Tibial nerve (tissue), 4 donors: Measurements from ENCODE around the gene PKLR.

Source experiments
- CTCF ChIP-seq, 5 experiments: fragments of 200-600 bp in 3 of 5; fragments of 450-650 bp in 2 of 5; sonication (generic) in 3 of 5; IDR thresholded peaks; one replicate each; pipeline ENCODE4 v1.5.1; 2016 to 2019; ENCODE audit warnings: antibody characterized with exemption in 5 of 5, mild to moderate bottlenecking in 3 of 5, moderate library complexity in 2 of 5
- EP300 ChIP-seq, 2 donors: sonication (generic); formaldehyde crosslinking; IDR thresholded peaks; one replicate each; pipeline ENCODE4 v1.6.1; 2017; ENCODE audit warnings: antibody characterized with exemption in 2 of 2, mild to moderate bottlenecking in 1 of 2
- POLR2A ChIP-seq, 2 donors: fragments of 450-650 bp; IDR thresholded peaks; one replicate each; pipeline ENCODE4 v1.6.1; 2017; ENCODE audit warnings: antibody characterized with exemption in 2 of 2, mild to moderate bottlenecking in 2 of 2, moderate library complexity in 2 of 2

- no peak for TF ChIP-seq CTCF (IDR thresholded peaks at IDR 0.05)
- TF ChIP-seq POLR2A (IDR thresholded peaks at IDR 0.05) = no peak
- TF ChIP-seq EP300 (IDR thresholded peaks at IDR 0.05) = no peak
These were observed 26.7 kb upstream of the PKLR start for GRCh38 chr1:155327981-155328380.
